NAMALWA (cell line): ENCODE measurements around the gene CLEC7A.
A peak's percentile ranks its signal among the peaks of the same experiment; 100 is the strongest.

Experiments used
- DNase-seq: peaks from one replicate; pipeline ENCODE4 v3.0.0-alpha.2; 2015; ENCODE audit warnings: low spot score

CLEC7A gene

GRCh38 chr12:10140001-10140400 lies 10.0 kb upstream of the CLEC7A start:
- DNase-seq = peak; percentile 77

GRCh38 chr12:10136637-10137205 lies 6.7 kb upstream of the CLEC7A start:
- no peak for DNase-seq

- no peak for DNase-seq
Measured at GRCh38 chr12:10135126-10135525, 5.1 kb upstream of the CLEC7A start.

- no peak for DNase-seq
Measured at GRCh38 chr12:10132850-10133370, 2.9 kb upstream of the CLEC7A start.

- DNase-seq = peak; percentile 20
Measured at GRCh38 chr12:10131111-10131690, 1.2 kb upstream of the CLEC7A start.

- no peak for DNase-seq
Measured at GRCh38 chr12:10128687-10129086, 1.3 kb downstream of the CLEC7A start.

- no peak for DNase-seq
Measured at GRCh38 chr12:10126413-10126812, 3.6 kb downstream of the CLEC7A start.

GRCh38 chr12:10122689-10123088 lies 7.3 kb downstream of the CLEC7A start:
- no peak for DNase-seq

- DNase-seq = no peak
Measured at GRCh38 chr12:10121278-10121677, 8.7 kb downstream of the CLEC7A start.

- no peak for DNase-seq
Measured at GRCh38 chr12:10119066-10119465, 10.9 kb downstream of the CLEC7A start.

GRCh38 chr12:10115890-10116289 lies 14.1 kb downstream of the CLEC7A start:
- DNase-seq = no peak

GRCh38 chr12:10115311-10115710 lies 14.7 kb downstream of the CLEC7A start:
- DNase-seq = no peak

- no peak for DNase-seq
Measured at GRCh38 chr12:10113920-10114319, 16.1 kb downstream of the CLEC7A start.

- DNase-seq = no peak
Measured at GRCh38 chr12:10113075-10113474, 16.9 kb downstream of the CLEC7A start.

- DNase-seq = no peak
Measured at GRCh38 chr12:10111451-10111850, 18.5 kb downstream of the CLEC7A start.

- DNase-seq = no peak
Measured at GRCh38 chr12:10110256-10110844, 19.6 kb downstream of the CLEC7A start.

- DNase-seq = no peak
Measured at GRCh38 chr12:10102322-10102721, 27.7 kb downstream of the CLEC7A start.

- DNase-seq = no peak
Measured at GRCh38 chr12:10101648-10102220, 28.3 kb downstream of the CLEC7A start.

- DNase-seq = no peak
Measured at GRCh38 chr12:10101042-10101579, 28.9 kb downstream of the CLEC7A start.

- no peak for DNase-seq
Measured at GRCh38 chr12:10098791-10099190, 31.2 kb downstream of the CLEC7A start, which contains the start of gene CLEC1A. TSS of gene CLEC1A (minus strand) at chr12:10098985. CDS start at chr12:10098922, 63 bp downstream.

GRCh38 chr12:10097521-10097920 lies 32.5 kb downstream of the CLEC7A start:
- no peak for DNase-seq

GRCh38 chr12:10095971-10096370 lies 34.0 kb downstream of the CLEC7A start:
- DNase-seq = no peak
